Activated naive CD4-positive, alpha-beta T cell treated with anti-CD3 and anti-CD28 coated beads, Interleukin-2, amount 50 U/mL, for 24 hours (primary cell): Measurements from ENCODE around the gene PXN.
"Not testable (repeated sequence)": the region's sequence is repeated elsewhere in the genome, so short reads cannot be mapped to it uniquely, and the experiment has no call there.

Source experiments
- H3K27ac Mint-ChIP-seq: one replicate; pipeline ENCODE4 v1.8.0; 2021; ENCODE audit warnings: mild to moderate bottlenecking, mixed read lengths
- H3K27me3 Mint-ChIP-seq: one replicate; pipeline ENCODE4 v1.8.0; 2021; ENCODE audit warnings: mixed read lengths
- H3K36me3 Mint-ChIP-seq: one replicate; pipeline ENCODE4 v1.8.0; 2021; ENCODE audit warnings: mixed read lengths
- H3K4me1 Mint-ChIP-seq: one replicate; pipeline ENCODE4 v1.8.0; 2021; ENCODE audit warnings: mixed read lengths
- H3K4me3 Mint-ChIP-seq: one replicate; pipeline ENCODE4 v1.8.0; 2021; ENCODE audit warnings: mild to moderate bottlenecking, mixed read lengths
- H3K9me3 Mint-ChIP-seq: one replicate; pipeline ENCODE4 v1.8.0; 2021; ENCODE audit warnings: mixed read lengths

The PXN gene

DNA sequence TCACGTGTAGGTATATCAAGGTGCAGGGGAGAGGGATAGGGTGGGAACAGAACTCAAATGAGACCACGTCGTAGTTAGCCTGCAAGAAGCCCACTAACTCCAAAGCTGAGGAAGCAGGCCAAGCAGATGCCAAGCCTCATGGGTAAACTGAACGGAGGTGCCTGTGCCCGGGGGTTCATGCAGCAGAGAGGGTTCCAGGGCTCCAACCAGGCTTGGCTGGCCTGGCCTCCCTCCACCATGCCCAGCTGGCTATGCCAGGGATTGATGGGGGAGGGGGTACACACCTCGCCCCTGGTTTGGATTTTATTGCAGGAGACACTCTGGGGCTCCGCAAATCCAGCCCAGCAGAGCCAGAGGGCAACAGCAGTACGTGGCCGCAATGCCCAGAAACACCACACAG, 27.3 kb downstream of the PXN start:
- H3K4me1 Mint-ChIP-seq: peaks cover 86% of the 10 kb centered on the region
- no peaks in the 10 kb centered on the region for H3K27me3 Mint-ChIP-seq
- no peaks in the 10 kb centered on the region for H3K9me3 Mint-ChIP-seq
- H3K4me3 Mint-ChIP-seq: no peak overlapping the region
- H3K27ac Mint-ChIP-seq: peak overlapping the region; percentile 81
- H3K36me3 Mint-ChIP-seq: no peaks in the 10 kb centered on the region

GRCh38 chr12:120237360-120238171, 28.0 kb downstream of the PXN start:
- peak overlapping the region; percentile 23 for H3K4me3 Mint-ChIP-seq
- peaks cover 86% of the 10 kb centered on the region for H3K4me1 Mint-ChIP-seq
- no peaks in the 10 kb centered on the region for H3K36me3 Mint-ChIP-seq
- peak overlapping the region; percentile 81 for H3K27ac Mint-ChIP-seq
- H3K9me3 Mint-ChIP-seq: no peaks in the 10 kb centered on the region
- no peaks in the 10 kb centered on the region for H3K27me3 Mint-ChIP-seq

DNA sequence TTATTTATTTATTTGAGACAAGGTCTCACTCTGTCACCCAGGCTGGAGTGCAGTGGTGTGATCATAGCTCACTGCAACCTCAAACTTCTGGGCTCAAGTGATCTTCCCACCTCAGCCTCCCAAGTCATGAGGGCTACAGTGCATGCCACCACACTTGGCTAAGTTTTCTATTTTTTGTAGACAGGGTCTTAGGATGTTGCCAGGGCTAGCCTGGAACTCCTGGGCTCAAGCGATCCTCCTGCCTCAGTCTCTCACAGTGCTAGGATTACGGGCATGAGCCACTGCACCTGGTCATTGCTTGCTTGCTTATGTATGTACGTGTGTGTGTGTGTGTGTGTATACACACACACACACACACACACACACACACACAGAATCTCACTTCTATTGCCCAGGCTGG, 28.7 kb downstream of the PXN start:
- H3K36me3 Mint-ChIP-seq, H3K27me3 Mint-ChIP-seq, H3K27ac Mint-ChIP-seq, H3K9me3 Mint-ChIP-seq, H3K4me3 Mint-ChIP-seq: not testable (repeated sequence)
- peaks cover 86% of the 10 kb centered on the region for H3K4me1 Mint-ChIP-seq

DNA sequence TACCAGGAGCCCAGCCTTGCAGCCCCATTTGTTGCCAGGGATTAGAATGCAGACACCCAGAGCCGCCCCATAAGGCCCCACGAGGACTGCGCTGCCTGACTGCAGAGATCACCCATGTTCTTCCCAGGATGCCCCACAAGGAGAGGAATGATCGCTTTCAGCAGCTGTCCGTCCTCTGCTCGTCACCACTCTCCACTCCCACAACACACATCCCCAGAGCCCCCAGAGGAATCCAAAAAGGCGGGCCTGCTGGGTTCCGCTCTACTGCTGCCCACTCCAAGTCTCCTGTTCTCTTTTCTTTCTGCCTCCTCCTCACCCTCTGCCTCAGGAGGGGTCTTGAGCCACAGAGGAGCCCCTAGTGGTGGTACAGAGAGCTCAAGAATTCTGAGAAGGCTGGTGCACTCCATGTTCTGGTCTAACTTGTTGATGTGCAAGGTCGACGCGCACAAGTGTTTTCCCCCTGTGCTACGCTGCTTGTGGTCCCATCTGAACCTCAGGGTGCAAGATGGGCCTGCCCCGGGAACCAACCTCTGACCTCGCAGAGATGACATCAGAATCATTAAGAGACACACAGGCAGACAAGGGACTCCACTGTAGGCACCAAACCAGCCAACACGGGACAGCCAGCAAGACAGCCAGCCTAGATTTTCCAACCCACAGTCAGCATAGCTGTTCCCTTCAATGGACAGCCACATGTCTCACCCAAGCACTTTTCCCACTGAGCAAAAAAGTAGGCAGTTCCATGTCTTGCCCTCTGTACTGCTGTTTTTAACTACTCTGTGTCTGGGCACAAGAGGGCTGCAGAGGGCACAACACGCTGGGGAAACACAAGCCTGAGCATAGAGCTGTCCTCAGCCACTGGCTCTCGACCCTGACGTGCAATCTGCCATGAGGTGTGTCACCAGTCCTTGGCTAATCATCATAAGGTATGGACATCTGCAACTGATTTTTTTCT, 29.9 kb downstream of the PXN start:
- H3K4me3 Mint-ChIP-seq: no peak overlapping the region
- peaks cover 86% of the 10 kb centered on the region for H3K4me1 Mint-ChIP-seq
- no peaks in the 10 kb centered on the region for H3K36me3 Mint-ChIP-seq
- H3K27me3 Mint-ChIP-seq: no peaks in the 10 kb centered on the region
- H3K9me3 Mint-ChIP-seq: no peaks in the 10 kb centered on the region
- H3K27ac Mint-ChIP-seq: peak overlapping the region; percentile 96

- Mint-ChIP-seq H3K4me3 (no peak overlapping the region), H3K9me3 (no peaks in the 10 kb centered on the region), H3K27me3 (no peaks in the 10 kb centered on the region), H3K27ac (peak overlapping the region; percentile 51), H3K36me3 (no peaks in the 10 kb centered on the region), H3K4me1 (peaks cover 86% of the 10 kb centered on the region)
These were observed 30.7 kb downstream of the PXN start for GRCh38 chr12:120234643-120235368.

- H3K4me1 Mint-ChIP-seq: peaks cover 93% of the 10 kb centered on the region
- no peaks in the 10 kb centered on the region for H3K9me3 Mint-ChIP-seq
- H3K27ac Mint-ChIP-seq: peak overlapping the region; percentile 98
- H3K27me3 Mint-ChIP-seq: no peaks in the 10 kb centered on the region
- peak overlapping the region; percentile 81 for H3K4me3 Mint-ChIP-seq
- no peaks in the 10 kb centered on the region for H3K36me3 Mint-ChIP-seq
These were observed 34.1 kb downstream of the PXN start for GRCh38 chr12:120231316-120232011.

GRCh38 chr12:120230974-120231315, 34.6 kb downstream of the PXN start:
- Mint-ChIP-seq H3K27ac (peak overlapping the region; percentile 98), H3K4me1 (peaks cover 94% of the 10 kb centered on the region)

DNA sequence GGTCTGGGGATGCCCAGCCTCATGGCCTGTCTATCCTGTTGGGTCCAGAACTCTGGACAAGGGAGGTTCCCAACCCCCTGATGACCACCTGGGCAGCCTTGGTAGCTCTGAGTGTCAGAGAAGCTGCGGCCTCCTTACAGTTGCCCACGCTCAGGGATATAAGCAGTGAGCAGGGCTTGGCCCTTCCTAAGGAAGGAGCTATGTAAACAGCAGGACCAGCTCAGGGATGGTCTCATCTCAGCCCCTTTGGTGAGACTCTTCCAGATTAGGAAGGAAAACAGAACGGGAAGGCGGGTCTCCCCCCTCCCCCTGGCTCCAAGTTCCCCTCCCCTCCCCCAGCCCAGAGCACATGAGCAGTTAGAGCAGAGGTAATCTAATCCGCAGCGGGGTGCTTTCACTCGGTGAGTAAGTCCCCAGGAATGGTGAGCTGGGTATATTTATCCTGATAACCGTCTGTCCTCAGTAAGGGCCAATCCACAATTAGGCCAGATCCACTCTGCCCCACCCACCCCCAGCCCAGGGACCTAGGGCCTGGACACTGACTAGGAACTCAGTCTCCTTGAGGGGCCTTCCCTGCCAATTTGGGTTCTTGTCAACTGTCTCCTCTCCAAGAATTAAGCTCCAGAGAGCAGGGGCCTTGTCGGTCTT, 35.1 kb downstream of the PXN start:
- Mint-ChIP-seq H3K4me3 (peak overlapping the region; percentile 81), H3K36me3 (no peaks in the 10 kb centered on the region), H3K9me3 (no peaks in the 10 kb centered on the region), H3K27ac (peak overlapping the region; percentile 98), H3K4me1 (peaks cover 94% of the 10 kb centered on the region), H3K27me3 (no peaks in the 10 kb centered on the region)

More at GRCh38 chr12:120230974-120231315, 34.6 kb downstream of the PXN start:
- no peaks in the 10 kb centered on the region for H3K9me3 Mint-ChIP-seq
- H3K4me3 Mint-ChIP-seq: peak overlapping the region; percentile 81
- H3K27me3 Mint-ChIP-seq: no peaks in the 10 kb centered on the region
- H3K36me3 Mint-ChIP-seq: no peaks in the 10 kb centered on the region

GRCh38 chr12:120229487-120230325, 35.8 kb downstream of the PXN start:
- Mint-ChIP-seq H3K27me3 (no peaks in the 10 kb centered on the region), H3K36me3 (no peaks in the 10 kb centered on the region), H3K4me3 (peak overlapping the region; percentile 15), H3K9me3 (no peaks in the 10 kb centered on the region), H3K27ac (peak overlapping the region; percentile 98), H3K4me1 (peaks cover 92% of the 10 kb centered on the region)

DNA sequence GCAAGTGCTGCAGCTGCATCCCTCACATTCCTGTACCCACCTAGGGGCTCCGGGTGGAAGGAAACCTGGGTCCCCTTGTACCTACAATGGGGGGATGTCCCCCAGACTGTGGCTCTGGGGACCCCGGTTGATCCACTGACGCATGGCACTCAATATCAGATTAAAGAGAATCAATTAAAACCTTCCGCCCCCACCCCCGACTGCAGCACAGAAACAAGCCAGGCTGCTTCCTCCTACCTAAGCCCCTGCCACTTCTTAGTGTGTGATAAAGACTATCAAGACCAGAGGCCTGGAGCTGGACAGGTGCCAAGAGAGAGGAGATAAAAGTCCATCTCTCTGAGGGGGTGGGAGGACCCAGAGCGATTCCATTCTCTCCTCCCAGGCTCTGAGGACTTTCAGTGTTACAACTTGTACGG, 36.5 kb downstream of the PXN start:
- H3K4me3 Mint-ChIP-seq: no peak overlapping the region
- no peaks in the 10 kb centered on the region for H3K9me3 Mint-ChIP-seq
- H3K27me3 Mint-ChIP-seq: no peaks in the 10 kb centered on the region
- peak overlapping the region; percentile 98 for H3K27ac Mint-ChIP-seq
- peaks cover 86% of the 10 kb centered on the region for H3K4me1 Mint-ChIP-seq
- H3K36me3 Mint-ChIP-seq: no peaks in the 10 kb centered on the region

- peak overlapping the region; percentile 72 for H3K4me3 Mint-ChIP-seq
- H3K4me1 Mint-ChIP-seq: peaks cover 80% of the 10 kb centered on the region
- H3K27ac Mint-ChIP-seq: peak overlapping the region; percentile 89
These were observed 37.0 kb downstream of the PXN start for GRCh38 chr12:120228291-120229070.

GRCh38 chr12:120228041-120228290, 37.6 kb downstream of the PXN start:
- Mint-ChIP-seq H3K4me1 (peaks cover 75% of the 10 kb centered on the region), H3K27ac (peak overlapping the region; percentile 33), H3K36me3 (no peaks in the 10 kb centered on the region), H3K27me3 (no peaks in the 10 kb centered on the region), H3K9me3 (no peaks in the 10 kb centered on the region), H3K4me3 (peak overlapping the region; percentile 72)

More at GRCh38 chr12:120228291-120229070, 37.0 kb downstream of the PXN start:
- Mint-ChIP-seq H3K27me3 (no peaks in the 10 kb centered on the region), H3K9me3 (no peaks in the 10 kb centered on the region), H3K36me3 (no peaks in the 10 kb centered on the region)

DNA sequence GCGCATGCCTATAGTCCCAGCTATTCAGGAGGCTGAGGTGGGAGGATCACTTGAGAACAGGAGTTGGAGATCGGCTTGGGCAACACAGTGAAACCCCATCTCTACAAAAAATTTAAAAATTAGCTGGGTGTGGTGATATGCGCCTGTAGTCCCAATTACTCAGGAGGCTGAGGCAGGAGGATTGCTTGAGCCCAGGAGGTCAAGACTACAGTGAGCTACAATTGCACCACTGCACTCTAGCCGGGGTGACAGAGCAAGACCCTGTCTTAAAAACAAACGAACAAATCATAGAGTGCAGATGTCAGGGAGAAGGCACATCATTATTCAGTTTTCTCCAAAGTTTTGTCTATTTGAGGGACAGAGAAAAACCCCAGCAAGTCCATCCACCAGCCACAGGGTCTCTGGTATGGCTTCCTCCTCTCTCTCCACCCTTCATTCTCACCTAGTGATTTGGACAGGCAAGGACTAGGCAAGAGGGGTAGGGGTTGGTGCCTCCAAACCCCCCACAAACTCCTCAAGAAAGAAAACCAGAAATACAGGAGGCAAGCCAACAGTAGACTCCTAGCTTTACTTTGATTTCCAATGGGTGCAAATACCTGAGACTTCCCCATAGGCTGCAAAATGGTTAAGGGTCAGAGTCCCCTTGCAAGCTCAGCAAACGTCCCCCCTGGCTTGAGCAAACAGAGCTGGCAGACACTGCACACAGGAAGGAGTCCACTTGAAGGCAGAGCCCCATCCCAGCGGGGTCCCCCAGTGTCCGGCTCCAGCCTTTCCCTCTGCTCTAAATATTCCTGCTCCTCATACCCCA, 38.1 kb downstream of the PXN start:
- Mint-ChIP-seq H3K36me3 (no peaks in the 10 kb centered on the region), H3K9me3 (no peaks in the 10 kb centered on the region), H3K4me1 (peaks cover 69% of the 10 kb centered on the region), H3K4me3 (peak overlapping the region; percentile 72), H3K27me3 (no peaks in the 10 kb centered on the region), H3K27ac (peak overlapping the region; percentile 33)
